ENCODE measurements around the gene EXOC4.
"Not testable (repeated sequence)": the region's sequence is repeated elsewhere in the genome, so short reads cannot be mapped to it uniquely, and the experiment has no call there.

DNA sequence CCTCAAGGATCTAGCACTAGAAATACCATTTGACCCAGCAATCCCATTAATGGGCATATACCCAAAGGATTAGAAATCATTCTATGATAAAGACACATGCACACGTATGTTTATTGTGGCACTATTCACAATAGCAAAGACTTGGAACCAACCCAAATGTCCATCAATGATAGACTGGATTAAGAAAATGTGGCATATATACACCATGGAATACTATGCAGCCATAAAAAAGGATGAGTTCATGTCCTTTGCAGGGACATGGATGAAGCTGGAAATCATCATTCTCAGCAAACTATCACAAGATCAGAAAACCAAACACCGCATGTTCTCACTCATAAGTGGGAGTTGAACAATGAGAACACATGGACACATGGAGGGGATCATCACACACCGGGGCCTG lies 39.1 kb upstream of the EXOC4 start:
- not testable (repeated sequence) for TF ChIP-seq POLR2A, CTCF (IDR thresholded peaks at IDR 0.05)

Measured in lower leg skin (tissue), 3 donors.